Upper lobe of left lung (tissue), 4 donors: Measurements from ENCODE around the gene MAN1A1.

ENCODE experiments used
- EP300 ChIP-seq, 4 donors: sonication (generic); formaldehyde crosslinking; IDR thresholded peaks; one replicate each; pipeline ENCODE4 v1.5.1; 2017; ENCODE audit warnings: antibody characterized with exemption in 4 of 4, control low read depth in 2 of 4
- POLR2A ChIP-seq, 4 donors: fragments of 450-650 bp; IDR thresholded peaks; one replicate each; pipeline ENCODE4 v1.5.1; 2016 to 2017; ENCODE audit warnings: antibody characterized with exemption in 4 of 4, mild to moderate bottlenecking in 2 of 4
- POLR2AphosphoS5 ChIP-seq, 2 donors: sonication (generic); formaldehyde crosslinking; IDR thresholded peaks; one replicate each; pipeline ENCODE4 v1.5.1; 2017; ENCODE audit warnings: antibody characterized with exemption in 2 of 2
- TF ChIP-seq, protein P1 (sequence below), 6 experiments: fragments of 450-650 bp in 4 of 6; fragments of 200-600 bp in 2 of 6; sonication (generic) in 2 of 6; IDR thresholded peaks; one replicate each; pipeline ENCODE4 v1.5.1; 2016 to 2019; ENCODE audit warnings: antibody characterized with exemption in 6 of 6

DNA sequence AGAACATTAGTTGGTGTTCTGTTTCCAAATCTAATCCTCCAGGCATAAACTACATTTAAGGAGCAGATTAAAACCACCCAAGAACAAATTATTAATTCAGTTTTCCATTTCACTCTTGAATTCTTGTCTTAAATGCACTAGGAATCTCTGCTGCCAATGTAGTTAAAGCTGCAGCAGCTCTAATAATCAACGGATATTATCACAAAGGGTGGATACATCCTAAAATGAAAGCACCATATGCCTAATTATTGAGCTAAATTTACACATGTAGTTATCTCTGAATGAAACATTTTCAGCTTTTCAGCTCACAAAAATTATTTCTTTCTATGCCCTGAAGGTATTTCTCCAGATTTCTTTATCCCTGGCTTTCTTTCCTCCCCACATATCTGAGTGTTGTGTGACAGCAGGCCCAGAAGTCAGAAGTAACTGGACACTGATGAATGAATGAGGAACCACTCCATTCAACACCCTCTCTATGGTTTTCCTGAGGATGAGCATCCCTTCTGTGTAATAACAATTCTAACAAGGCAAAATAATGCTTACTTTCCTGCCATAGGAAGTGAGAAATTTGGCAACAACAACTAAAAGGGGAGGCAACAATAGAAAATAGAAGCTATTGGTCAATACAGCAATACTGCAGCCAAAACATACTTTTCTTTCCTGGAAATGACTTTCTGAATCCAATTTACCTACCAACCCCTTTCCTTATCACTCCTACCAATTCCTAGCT is 14.9 kb downstream of the MAN1A1 start:
- TF ChIP-seq POLR2A (IDR thresholded peaks at IDR 0.05) (no peak), EP300 (IDR thresholded peaks at IDR 0.05) (no peak), POLR2AphosphoS5 (IDR thresholded peaks at IDR 0.05) (no peak)
- TF ChIP-seq, protein P1, sequence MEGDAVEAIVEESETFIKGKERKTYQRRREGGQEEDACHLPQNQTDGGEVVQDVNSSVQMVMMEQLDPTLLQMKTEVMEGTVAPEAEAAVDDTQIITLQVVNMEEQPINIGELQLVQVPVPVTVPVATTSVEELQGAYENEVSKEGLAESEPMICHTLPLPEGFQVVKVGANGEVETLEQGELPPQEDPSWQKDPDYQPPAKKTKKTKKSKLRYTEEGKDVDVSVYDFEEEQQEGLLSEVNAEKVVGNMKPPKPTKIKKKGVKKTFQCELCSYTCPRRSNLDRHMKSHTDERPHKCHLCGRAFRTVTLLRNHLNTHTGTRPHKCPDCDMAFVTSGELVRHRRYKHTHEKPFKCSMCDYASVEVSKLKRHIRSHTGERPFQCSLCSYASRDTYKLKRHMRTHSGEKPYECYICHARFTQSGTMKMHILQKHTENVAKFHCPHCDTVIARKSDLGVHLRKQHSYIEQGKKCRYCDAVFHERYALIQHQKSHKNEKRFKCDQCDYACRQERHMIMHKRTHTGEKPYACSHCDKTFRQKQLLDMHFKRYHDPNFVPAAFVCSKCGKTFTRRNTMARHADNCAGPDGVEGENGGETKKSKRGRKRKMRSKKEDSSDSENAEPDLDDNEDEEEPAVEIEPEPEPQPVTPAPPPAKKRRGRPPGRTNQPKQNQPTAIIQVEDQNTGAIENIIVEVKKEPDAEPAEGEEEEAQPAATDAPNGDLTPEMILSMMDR (IDR thresholded peaks at IDR 0.05), result no peak
